ENCODE results near the gene SLC25A13. TPM values are rescaled to one million over a fixed set of nuclear protein-coding genes. Genes with fewer than 3 reads are reported as not detected.

The SLC25A13 gene
- total RNA-seq, 4 donors from 2014 or later: 24.2 to 51.1 (median 24.7) TPM

GRCh38 chr7:96306385-96307125 lies 15.3 kb downstream of the SLC25A13 start:
- no peak for DNase-seq (ENCODE audit: low spot score)
- no peak for TF ChIP-seq CTCF (IDR thresholded peaks at IDR 0.05)
- no peak for ATAC-seq (ENCODE audit: low FRiP score)

- no peak for ATAC-seq (ENCODE audit: low FRiP score)
- DNase-seq (ENCODE audit: low spot score): no peak
- TF ChIP-seq CTCF (IDR thresholded peaks at IDR 0.05): no peak
These were observed 16.0 kb downstream of the SLC25A13 start for GRCh38 chr7:96305915-96306314.

- no peak for TF ChIP-seq CTCF (IDR thresholded peaks at IDR 0.05)
- DNase-seq (ENCODE audit: low spot score) (no peak), ATAC-seq (ENCODE audit: low FRiP score) (no peak)
These were observed 17.3 kb downstream of the SLC25A13 start for GRCh38 chr7:96304573-96304972.

GRCh38 chr7:96303686-96304443 lies 18.0 kb downstream of the SLC25A13 start:
- DNase-seq (ENCODE audit: low spot score) (no peak), ATAC-seq (ENCODE audit: low FRiP score) (no peak)
- no peak for TF ChIP-seq CTCF (IDR thresholded peaks at IDR 0.05)

- DNase-seq (ENCODE audit: low spot score) (no peak), ATAC-seq (ENCODE audit: low FRiP score) (no peak)
- TF ChIP-seq CTCF (IDR thresholded peaks at IDR 0.05): no peak
These were observed 18.7 kb downstream of the SLC25A13 start for GRCh38 chr7:96303105-96303685.

GRCh38 chr7:96300986-96301385 lies 20.9 kb downstream of the SLC25A13 start:
- DNase-seq (ENCODE audit: low spot score): no peak
- no peak for ATAC-seq (ENCODE audit: low FRiP score)

More at GRCh38 chr7:96300986-96301385, 20.9 kb downstream of the SLC25A13 start:
- no peak for TF ChIP-seq CTCF (IDR thresholded peaks at IDR 0.05)

Measured in omental fat pad (tissue), 4 donors.